Activated T-helper 17 cell treated with anti-CD3 and anti-CD28 coated beads, Interleukin-2, amount 50 U/mL, for 72 hours (primary cell): ENCODE data around the gene FAM149B1. TPM values are rescaled to one million over a fixed set of nuclear protein-coding genes. Genes with fewer than 3 reads are reported as not detected.

Source experiments
- ATAC-seq: fragments of 150-1000 bp; cut with Tn5 transposase; replicated peaks from 2 replicates; pipeline ENCODE4 v1.10.0; 2021; ENCODE audit warnings: mild to moderate bottlenecking, moderate library complexity
- H3K27ac Mint-ChIP-seq: one replicate; pipeline ENCODE4 v1.8.0; 2022; ENCODE audit warnings: mixed read lengths
- H3K27me3 Mint-ChIP-seq: one replicate; pipeline ENCODE4 v1.8.0; 2022; ENCODE audit warnings: mixed read lengths
- H3K36me3 Mint-ChIP-seq: one replicate; pipeline ENCODE4 v1.8.0; 2022; ENCODE audit warnings: low read depth, mild to moderate bottlenecking, mixed read lengths
- H3K4me1 Mint-ChIP-seq: one replicate; pipeline ENCODE4 v1.8.0; 2022; ENCODE audit warnings: mixed read lengths
- H3K4me3 Mint-ChIP-seq: one replicate; pipeline ENCODE4 v1.8.0; 2022; ENCODE audit warnings: mild to moderate bottlenecking, mixed read lengths
- H3K9me3 Mint-ChIP-seq: one replicate; pipeline ENCODE4 v1.8.0; 2022; ENCODE audit warnings: mixed read lengths
- total RNA-seq, 2 donors: library from RNA; stranded (reverse); gene quantifications; one replicate each; pipeline ENCODE4 v1.2.3, GENCODE V29; 2022

FAM149B1 gene
- total RNA-seq, 2 donors from 2014 or later, result 12.6 to 20.8 TPM

- ATAC-seq, result no peak
- peak overlapping the region; percentile 40 for H3K4me3 Mint-ChIP-seq
- peaks cover 30% of the 10 kb centered on the region for H3K4me1 Mint-ChIP-seq
- no peaks in the 10 kb centered on the region for H3K9me3 Mint-ChIP-seq
- no peaks in the 10 kb centered on the region for H3K27me3 Mint-ChIP-seq
- peak overlapping the region; percentile 72 for H3K27ac Mint-ChIP-seq
- peaks cover 89% of the 10 kb centered on the region for H3K36me3 Mint-ChIP-seq
These were observed 6.8 kb upstream of the FAM149B1 start for GRCh38 chr10:73161079-73161478.

GRCh38 chr10:73161662-73162061 lies 6.3 kb upstream of the FAM149B1 start:
- ATAC-seq, result no peak
- Mint-ChIP-seq H3K4me1 (peaks cover 34% of the 10 kb centered on the region), H3K27me3 (no peaks in the 10 kb centered on the region), H3K9me3 (no peaks in the 10 kb centered on the region), H3K27ac (peak overlapping the region; percentile 72), H3K4me3 (peak overlapping the region; percentile 40), H3K36me3 (peaks cover 89% of the 10 kb centered on the region)

GRCh38 chr10:73163096-73163495 lies 4.8 kb upstream of the FAM149B1 start:
- no peak for ATAC-seq
- Mint-ChIP-seq H3K9me3 (no peaks in the 10 kb centered on the region), H3K4me3 (peak overlapping the region; percentile 37), H3K27ac (peak overlapping the region; percentile 72), H3K27me3 (no peaks in the 10 kb centered on the region), H3K4me1 (peaks cover 47% of the 10 kb centered on the region), H3K36me3 (peaks cover 90% of the 10 kb centered on the region)

- Mint-ChIP-seq H3K27ac (peak overlapping the region; percentile 99), H3K36me3 (peaks cover 55% of the 10 kb centered on the region)
These were observed 947 bp upstream of the FAM149B1 start for GRCh38 chr10:73166972-73167371.

GRCh38 chr10:73167458-73167782 lies 499 bp upstream of the FAM149B1 start:
- Mint-ChIP-seq H3K4me3 (peak overlapping the region; percentile 98), H3K27me3 (no peaks in the 10 kb centered on the region), H3K4me1 (peaks cover 33% of the 10 kb centered on the region), H3K36me3 (peaks cover 51% of the 10 kb centered on the region), H3K27ac (peak overlapping the region; percentile 99), H3K9me3 (no peaks in the 10 kb centered on the region)
- ATAC-seq, result peak; percentile 36

More at GRCh38 chr10:73166972-73167371, 947 bp upstream of the FAM149B1 start:
- ATAC-seq, result no peak
- no peaks in the 10 kb centered on the region for H3K9me3 Mint-ChIP-seq
- H3K4me1 Mint-ChIP-seq, result peaks cover 37% of the 10 kb centered on the region
- H3K27me3 Mint-ChIP-seq, result no peaks in the 10 kb centered on the region
- H3K4me3 Mint-ChIP-seq, result peak overlapping the region; percentile 98

GRCh38 chr10:73168465-73168803 lies 515 bp downstream of the FAM149B1 start:
- peak; percentile 10 for ATAC-seq
- Mint-ChIP-seq H3K27me3 (no peaks in the 10 kb centered on the region), H3K9me3 (no peaks in the 10 kb centered on the region), H3K4me1 (peaks cover 26% of the 10 kb centered on the region), H3K36me3 (peaks cover 42% of the 10 kb centered on the region), H3K27ac (peak overlapping the region; percentile 99), H3K4me3 (peak overlapping the region; percentile 98)

GRCh38 chr10:73169320-73169719 lies 1.4 kb downstream of the FAM149B1 start:
- Mint-ChIP-seq H3K9me3 (no peaks in the 10 kb centered on the region), H3K27ac (no peak overlapping the region), H3K36me3 (peaks cover 36% of the 10 kb centered on the region), H3K4me3 (peak overlapping the region; percentile 98), H3K27me3 (no peaks in the 10 kb centered on the region), H3K4me1 (peaks cover 26% of the 10 kb centered on the region)
- ATAC-seq, result no peak

- Mint-ChIP-seq H3K4me1 (peaks cover under 1% of the 10 kb centered on the region), H3K4me3 (no peak overlapping the region), H3K27ac (no peak overlapping the region), H3K36me3 (peaks cover 23% of the 10 kb centered on the region), H3K9me3 (no peaks in the 10 kb centered on the region), H3K27me3 (no peaks in the 10 kb centered on the region)
- no peak for ATAC-seq
These were observed 4.9 kb downstream of the FAM149B1 start for GRCh38 chr10:73172867-73173266.

- H3K4me1 Mint-ChIP-seq, result no peaks in the 10 kb centered on the region
- no peaks in the 10 kb centered on the region for H3K27me3 Mint-ChIP-seq
- H3K4me3 Mint-ChIP-seq, result no peak overlapping the region
- no peak overlapping the region for H3K27ac Mint-ChIP-seq
- no peak for ATAC-seq
- peaks cover 26% of the 10 kb centered on the region for H3K36me3 Mint-ChIP-seq
- H3K9me3 Mint-ChIP-seq, result no peaks in the 10 kb centered on the region
These were observed 6.4 kb downstream of the FAM149B1 start for GRCh38 chr10:73174148-73174925.

GRCh38 chr10:73182568-73182967 lies 14.6 kb downstream of the FAM149B1 start:
- Mint-ChIP-seq H3K27me3 (no peaks in the 10 kb centered on the region), H3K27ac (no peak overlapping the region), H3K4me3 (no peak overlapping the region), H3K36me3 (peaks cover 53% of the 10 kb centered on the region), H3K9me3 (no peaks in the 10 kb centered on the region), H3K4me1 (no peaks in the 10 kb centered on the region)
- no peak for ATAC-seq

GRCh38 chr10:73183667-73184281 lies 15.9 kb downstream of the FAM149B1 start:
- Mint-ChIP-seq H3K27ac (no peak overlapping the region), H3K4me1 (no peaks in the 10 kb centered on the region), H3K27me3 (no peaks in the 10 kb centered on the region), H3K4me3 (no peak overlapping the region), H3K36me3 (peaks cover 46% of the 10 kb centered on the region), H3K9me3 (no peaks in the 10 kb centered on the region)
- ATAC-seq, result no peak

GRCh38 chr10:73186266-73186665 lies 18.3 kb downstream of the FAM149B1 start:
- H3K4me3 Mint-ChIP-seq, result no peak overlapping the region

GRCh38 chr10:73190188-73190587 lies 22.3 kb downstream of the FAM149B1 start:
- ATAC-seq, result no peak
- no peaks in the 10 kb centered on the region for H3K27me3 Mint-ChIP-seq
- no peak overlapping the region for H3K4me3 Mint-ChIP-seq
- H3K27ac Mint-ChIP-seq, result no peak overlapping the region
- peaks cover 18% of the 10 kb centered on the region for H3K36me3 Mint-ChIP-seq
- no peaks in the 10 kb centered on the region for H3K4me1 Mint-ChIP-seq
- H3K9me3 Mint-ChIP-seq, result no peaks in the 10 kb centered on the region

More at GRCh38 chr10:73186266-73186665, 18.3 kb downstream of the FAM149B1 start:
- no peaks in the 10 kb centered on the region for H3K4me1 Mint-ChIP-seq
- no peaks in the 10 kb centered on the region for H3K27me3 Mint-ChIP-seq
- peaks cover 25% of the 10 kb centered on the region for H3K36me3 Mint-ChIP-seq
- ATAC-seq, result no peak
- H3K9me3 Mint-ChIP-seq, result no peaks in the 10 kb centered on the region
- no peak overlapping the region for H3K27ac Mint-ChIP-seq

GRCh38 chr10:73205081-73205480 lies 37.2 kb downstream of the FAM149B1 start:
- Mint-ChIP-seq H3K36me3 (peaks cover 1% of the 10 kb centered on the region), H3K9me3 (no peaks in the 10 kb centered on the region), H3K27me3 (no peaks in the 10 kb centered on the region), H3K4me1 (no peaks in the 10 kb centered on the region), H3K27ac (no peak overlapping the region), H3K4me3 (no peak overlapping the region)
- no peak for ATAC-seq

- Mint-ChIP-seq H3K27me3 (no peaks in the 10 kb centered on the region), H3K4me1 (no peaks in the 10 kb centered on the region)
These were observed 38.0 kb downstream of the FAM149B1 start for GRCh38 chr10:73205890-73206289.

More at GRCh38 chr10:73205890-73206289, 38.0 kb downstream of the FAM149B1 start:
- ATAC-seq, result no peak
- Mint-ChIP-seq H3K27ac (no peak overlapping the region), H3K4me3 (no peak overlapping the region), H3K36me3 (peaks cover 9% of the 10 kb centered on the region), H3K9me3 (no peaks in the 10 kb centered on the region)
